Measurements from ENCODE around the gene IL22RA1. TPM values are rescaled to one million over a fixed set of nuclear protein-coding genes. Genes with fewer than 3 reads are reported as not detected.

The IL22RA1 gene
- total RNA-seq, 1 donor from 2014 or later, result 0.83 TPM

- DNase-seq, result peak; percentile 92
- peaks cover 13% of the 10 kb centered on the region for H3K4me1 ChIP-seq
- H3K36me3 ChIP-seq, result no peaks in the 10 kb centered on the region
- peak; percentile 92 for TF ChIP-seq CTCF (IDR thresholded peaks at IDR 0.05)
- peak overlapping the region; percentile 23 for H3K4me3 ChIP-seq
- H3K9me3 ChIP-seq, result no peaks in the 10 kb centered on the region
- ATAC-seq, result peak; percentile 96
- intact Hi-C loops (cut with DNase I), result no loop called here
- H3K27me3 ChIP-seq (ENCODE audit: low read depth), result peaks cover 10% of the 10 kb centered on the region
- H3K27ac ChIP-seq, result no peak overlapping the region
Observed at GRCh38 chr1:24150234-24151174, 7.6 kb upstream of the IL22RA1 start.

- DNase-seq (no peak), ATAC-seq (peak; percentile 24 to 37)
- no peaks in the 10 kb centered on the region for H3K36me3 ChIP-seq
- TF ChIP-seq CTCF (IDR thresholded peaks at IDR 0.05), result no peak
- intact Hi-C loops (cut with DNase I), result no loop called here
- H3K4me3 ChIP-seq, result no peak overlapping the region
- peaks cover 13% of the 10 kb centered on the region for H3K4me1 ChIP-seq
- peaks cover 10% of the 10 kb centered on the region for H3K27me3 ChIP-seq (ENCODE audit: low read depth)
- no peaks in the 10 kb centered on the region for H3K9me3 ChIP-seq
- H3K27ac ChIP-seq, result no peak overlapping the region
Observed at GRCh38 chr1:24149866-24150233, 6.9 kb upstream of the IL22RA1 start.

GRCh38 chr1:24147816-24148215 is 4.9 kb upstream of the IL22RA1 start:
- intact Hi-C loops (cut with DNase I), result no loop called here
- peaks cover 13% of the 10 kb centered on the region for H3K4me1 ChIP-seq
- ATAC-seq, result no peak

GRCh38 chr1:24147194-24147593 is 4.3 kb upstream of the IL22RA1 start:
- Histone ChIP-seq H3K4me3 (no peak overlapping the region), H3K9me3 (no peaks in the 10 kb centered on the region), H3K27ac (no peak overlapping the region), H3K36me3 (no peaks in the 10 kb centered on the region), H3K4me1 (peaks cover 13% of the 10 kb centered on the region), H3K27me3 (ENCODE audit: low read depth) (peaks cover 3% of the 10 kb centered on the region)
- no peak for TF ChIP-seq CTCF (IDR thresholded peaks at IDR 0.05)
- intact Hi-C loops (cut with DNase I), result no loop called here
- ATAC-seq (no peak), DNase-seq (no peak)

More at GRCh38 chr1:24147816-24148215, 4.9 kb upstream of the IL22RA1 start:
- Histone ChIP-seq H3K27ac (no peak overlapping the region), H3K4me3 (no peak overlapping the region), H3K9me3 (no peaks in the 10 kb centered on the region), H3K27me3 (ENCODE audit: low read depth) (peaks cover 8% of the 10 kb centered on the region), H3K36me3 (no peaks in the 10 kb centered on the region)
- no peak for TF ChIP-seq CTCF (IDR thresholded peaks at IDR 0.05)
- no peak for DNase-seq

- intact Hi-C loops (cut with DNase I), result no loop called here
- peak in 1 of 2 donors; percentile 6 for ATAC-seq
- DNase-seq, result no peak
Observed at GRCh38 chr1:24141311-24141997, 1.5 kb downstream of the IL22RA1 start.

More at GRCh38 chr1:24141311-24141997, 1.5 kb downstream of the IL22RA1 start:
- TF ChIP-seq CTCF (IDR thresholded peaks at IDR 0.05), result no peak
- no peaks in the 10 kb centered on the region for H3K4me1 ChIP-seq
- H3K9me3 ChIP-seq, result no peaks in the 10 kb centered on the region
- no peak overlapping the region for H3K4me3 ChIP-seq
- H3K36me3 ChIP-seq, result no peaks in the 10 kb centered on the region
- no peak overlapping the region for H3K27ac ChIP-seq
- H3K27me3 ChIP-seq (ENCODE audit: low read depth), result no peaks in the 10 kb centered on the region

Data from lower lobe of right lung (tissue), 2 donors.